ENCODE measurements around the gene LYPD3. TPM values are rescaled to one million over a fixed set of nuclear protein-coding genes. Genes with fewer than 3 reads are reported as not detected.

Gene LYPD3
- total RNA-seq, 1 experiment from 2014 or later: not detected

DNA sequence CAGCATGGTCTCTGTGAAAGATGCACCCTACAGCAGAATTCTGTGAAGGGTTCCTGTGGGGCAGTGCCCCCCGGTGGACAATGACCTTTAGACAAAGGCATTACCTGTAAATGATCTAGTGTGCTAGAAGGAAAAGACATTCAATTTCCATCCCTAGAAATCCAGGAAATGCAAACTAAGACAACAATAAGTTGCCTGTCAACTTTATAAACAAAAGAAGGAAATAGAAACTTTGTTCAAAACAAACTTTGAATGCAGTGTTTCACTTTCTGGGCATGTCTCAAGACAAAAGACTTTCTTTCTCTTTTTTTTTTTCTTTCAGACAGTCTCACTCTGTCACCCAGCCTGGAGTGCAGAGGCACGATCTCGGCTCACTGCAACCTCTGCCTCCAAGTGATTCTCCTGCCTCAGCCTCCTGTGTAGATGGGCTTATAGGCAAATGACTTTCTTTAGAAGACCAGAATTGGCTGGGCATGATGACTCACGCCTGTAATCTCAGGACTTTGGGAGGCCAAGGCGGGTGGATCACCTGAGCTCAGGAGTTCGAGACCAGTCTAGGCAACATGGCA, 35.2 kb downstream of the LYPD3 start:
- H3K36me3 ChIP-seq: no peaks in the 10 kb centered on the region
- no peak for DNase-seq

GRCh38 chr19:43429395-43429794, 36.0 kb downstream of the LYPD3 start:
- Histone ChIP-seq H3K27me3 (no peaks in the 10 kb centered on the region), H3K36me3 (no peaks in the 10 kb centered on the region), H3K9me3 (no peaks in the 10 kb centered on the region), H3K4me3 (no peak overlapping the region)
- no peak for DNase-seq

More for the DNA sequence above, 35.2 kb downstream of the LYPD3 start:
- H3K9me3 ChIP-seq: no peaks in the 10 kb centered on the region
- no peak overlapping the region for H3K4me3 ChIP-seq
- no peaks in the 10 kb centered on the region for H3K27me3 ChIP-seq

DNA sequence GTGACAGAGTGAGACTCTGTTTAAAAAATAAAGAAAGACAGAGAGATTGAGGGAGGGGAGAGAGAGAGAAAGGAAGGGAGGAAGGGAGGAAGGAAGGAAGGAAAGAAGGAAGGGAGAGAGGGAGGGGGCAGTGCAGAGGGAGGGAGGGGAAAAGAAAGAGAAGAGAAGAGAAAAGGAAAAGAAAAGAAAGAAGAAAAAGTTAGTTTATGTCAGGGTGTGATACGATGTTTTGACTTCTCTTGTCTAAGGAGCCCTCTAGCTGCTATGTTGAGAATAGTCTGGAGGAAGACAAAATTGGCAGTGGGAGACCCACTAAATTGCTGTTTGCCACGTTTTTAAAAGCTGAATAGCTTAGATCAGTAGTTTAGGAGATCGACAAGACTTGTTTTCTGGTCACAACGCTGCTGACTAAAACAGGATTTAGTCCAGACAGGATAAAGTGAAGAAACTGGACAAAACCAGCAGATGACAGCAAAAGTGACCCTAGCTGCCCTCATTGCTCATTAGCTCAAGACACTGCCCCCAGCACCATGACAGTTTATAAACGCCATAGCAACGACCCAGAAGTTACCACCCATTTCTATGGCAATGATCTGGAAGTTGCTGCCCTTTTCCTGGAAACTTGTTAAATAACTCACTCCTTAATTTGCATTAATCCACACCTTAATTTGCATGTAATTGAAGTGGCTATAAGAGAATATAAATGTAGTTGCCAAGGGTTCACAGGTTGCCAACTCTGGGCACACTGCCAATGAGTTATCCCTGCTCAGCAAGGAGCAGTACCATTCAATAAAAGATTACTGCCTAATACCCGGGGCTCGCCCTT, 39.6 kb downstream of the LYPD3 start:
- DNase-seq: peak; percentile 78
- H3K36me3 ChIP-seq: no peaks in the 10 kb centered on the region
- peak overlapping the region; percentile 7; the same call in 1 of the 2 replicates for H3K4me3 ChIP-seq
- no peaks in the 10 kb centered on the region for H3K9me3 ChIP-seq
- no peaks in the 10 kb centered on the region for H3K27me3 ChIP-seq

GRCh38 chr19:43423779-43424178, 41.6 kb downstream of the LYPD3 start:
- no peak overlapping the region for H3K4me3 ChIP-seq
- no peaks in the 10 kb centered on the region for H3K9me3 ChIP-seq
- no peak for DNase-seq
- H3K27me3 ChIP-seq: no peaks in the 10 kb centered on the region
- no peaks in the 10 kb centered on the region for H3K36me3 ChIP-seq

DNA sequence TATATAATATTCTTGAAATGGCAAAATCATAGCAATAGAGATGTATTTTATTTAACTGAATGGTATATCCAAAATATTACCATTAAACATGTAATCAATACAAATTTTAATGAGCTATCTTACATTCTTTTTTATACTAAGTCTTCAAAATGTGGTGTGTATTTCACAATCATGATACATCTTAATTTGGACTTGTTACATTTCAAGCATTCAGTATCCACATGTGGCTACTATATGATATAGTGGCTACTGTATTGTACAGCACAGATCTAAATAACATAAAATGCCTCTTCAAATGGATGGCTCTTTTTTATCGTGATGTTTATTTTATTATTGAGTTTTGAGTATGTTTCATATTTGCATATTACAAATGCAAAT, 42.7 kb downstream of the LYPD3 start:
- Histone ChIP-seq H3K9me3 (no peaks in the 10 kb centered on the region), H3K27me3 (no peaks in the 10 kb centered on the region), H3K36me3 (no peaks in the 10 kb centered on the region), H3K4me3 (no peak overlapping the region)
- DNase-seq: no peak

GRCh38 chr19:43422000-43422688, 43.3 kb downstream of the LYPD3 start:
- Histone ChIP-seq H3K36me3 (no peaks in the 10 kb centered on the region), H3K4me3 (no peak overlapping the region), H3K27me3 (no peaks in the 10 kb centered on the region), H3K9me3 (no peaks in the 10 kb centered on the region)
- DNase-seq: no peak

GRCh38 chr19:43420954-43421353, 44.5 kb downstream of the LYPD3 start:
- Histone ChIP-seq H3K36me3 (no peaks in the 10 kb centered on the region), H3K27me3 (no peaks in the 10 kb centered on the region), H3K4me3 (no peak overlapping the region), H3K9me3 (no peaks in the 10 kb centered on the region)
- no peak for DNase-seq

GRCh38 chr19:43416951-43417623, 48.3 kb downstream of the LYPD3 start:
- H3K36me3 ChIP-seq: no peaks in the 10 kb centered on the region
- no peaks in the 10 kb centered on the region for H3K9me3 ChIP-seq
- no peaks in the 10 kb centered on the region for H3K27me3 ChIP-seq
- H3K4me3 ChIP-seq: no peak overlapping the region
- no peak for DNase-seq

GRCh38 chr19:43414554-43414953, 50.9 kb downstream of the LYPD3 start, which contains the start of gene TEX101:
Gene TEX101 (plus strand): TSS chr19:43414890. CDS start chr19:43415920, 1,030 bp downstream.
- Histone ChIP-seq H3K36me3 (no peaks in the 10 kb centered on the region), H3K9me3 (no peaks in the 10 kb centered on the region), H3K4me3 (no peak within 1 kb of the TSS), H3K27me3 (no peaks in the 10 kb centered on the region)
- no peak for DNase-seq

DNA sequence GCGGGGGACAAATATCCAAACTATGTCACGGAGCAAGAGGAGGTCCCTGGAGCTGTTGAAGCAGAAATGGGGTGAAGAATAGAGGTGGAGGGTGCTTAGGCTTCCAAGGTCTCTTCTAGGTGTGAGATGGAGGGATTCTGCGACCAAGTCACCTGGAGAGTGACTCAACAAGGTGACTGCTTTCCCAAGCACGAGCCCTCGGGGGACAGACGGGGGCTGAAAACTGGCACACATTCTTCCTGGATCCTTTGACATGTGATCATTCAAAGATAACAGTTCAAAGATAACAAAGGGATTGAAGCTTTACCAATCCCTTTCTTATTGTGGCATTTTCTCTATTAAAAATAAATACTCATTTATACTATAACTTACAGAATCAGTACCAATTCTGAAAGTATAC, 53.0 kb downstream of the LYPD3 start:
- DNase-seq: no peak
- no peak overlapping the region for H3K4me3 ChIP-seq
- no peaks in the 10 kb centered on the region for H3K36me3 ChIP-seq
- H3K27me3 ChIP-seq: no peaks in the 10 kb centered on the region
- no peaks in the 10 kb centered on the region for H3K9me3 ChIP-seq

Other genes with a start within 250 kb of the LYPD3 start
- gene PSG9, start 196.1 kb downstream of the LYPD3 start, total RNA-seq (2014; rRNA removed; shearing (Covaris generic); ENCODE audit: low replicate concordance): not detected in 2 replicates
- 2.7 and 4.9 TPM in 2 replicates for gene CD177, start 111.9 kb downstream of the LYPD3 start, total RNA-seq (2014; rRNA removed; shearing (Covaris generic); ENCODE audit: low replicate concordance)
- not detected in 2 replicates for gene TEX101, start 50.7 kb downstream of the LYPD3 start, total RNA-seq (2014; rRNA removed; shearing (Covaris generic); ENCODE audit: low replicate concordance)
- 3.5 and 10.5 TPM in 2 replicates for gene PHLDB3, start 39.1 kb upstream of the LYPD3 start, total RNA-seq (2014; rRNA removed; shearing (Covaris generic); ENCODE audit: low replicate concordance)
- 76.7 and 101 TPM in 2 replicates for gene ETHE1, start 61.6 kb upstream of the LYPD3 start, total RNA-seq (2014; rRNA removed; shearing (Covaris generic); ENCODE audit: low replicate concordance)
- gene ZNF575, start 67.6 kb upstream of the LYPD3 start, total RNA-seq (2014; rRNA removed; shearing (Covaris generic); ENCODE audit: low replicate concordance): not detected in 2 replicates
- 49.7 and 59.3 TPM in 2 replicates for gene XRCC1, start 109.9 kb upstream of the LYPD3 start, total RNA-seq (2014; rRNA removed; shearing (Covaris generic); ENCODE audit: low replicate concordance)
- 2.3 TPM in 1 of 2 replicates, not detected in the other for gene PINLYP, start 110.2 kb upstream of the LYPD3 start, total RNA-seq (2014; rRNA removed; shearing (Covaris generic); ENCODE audit: low replicate concordance)
- gene IRGQ, start 130.5 kb upstream of the LYPD3 start, total RNA-seq (2014; rRNA removed; shearing (Covaris generic); ENCODE audit: low replicate concordance): 13.3 and 16.9 TPM in 2 replicates
- 15.9 and 26.1 TPM in 2 replicates for gene ZNF576, start 131.0 kb upstream of the LYPD3 start, total RNA-seq (2014; rRNA removed; shearing (Covaris generic); ENCODE audit: low replicate concordance)
- gene SRRM5, start 146.5 kb upstream of the LYPD3 start, total RNA-seq (2014; rRNA removed; shearing (Covaris generic); ENCODE audit: low replicate concordance): not detected in 2 replicates
- gene ZNF428, start 154.0 kb upstream of the LYPD3 start, total RNA-seq (2014; rRNA removed; shearing (Covaris generic); ENCODE audit: low replicate concordance): 45.8 and 101 TPM in 2 replicates
- gene CADM4, start 174.2 kb upstream of the LYPD3 start, total RNA-seq (2014; rRNA removed; shearing (Covaris generic); ENCODE audit: low replicate concordance): 0.22 and 3.0 TPM in 2 replicates
- gene PLAUR, start 204.6 kb upstream of the LYPD3 start, total RNA-seq (2014; rRNA removed; shearing (Covaris generic); ENCODE audit: low replicate concordance): 14.7 and 43.2 TPM in 2 replicates

Measured in MG63 (cell line).